ENCODE results near the gene SRMS. TPM values are rescaled to one million over a fixed set of nuclear protein-coding genes. Genes with fewer than 3 reads are reported as not detected.

The SRMS gene
- total and polyA plus RNA-seq, 2 donors (not counting 3 experiments of a cell fraction or from before 2014, with no cell fraction given): not detected

- no peaks in the 10 kb centered on the region for H4K20me1 ChIP-seq (replicated peaks; ENCODE audit: control insufficient read depth, extremely low read depth, insufficient read depth, low read length)
- DNase-seq (ENCODE audit: low read depth, low spot score) (peak; percentile 52), FAIRE-seq (peak; percentile 66)
- ChIA-PET POLR2A (interaction anchor here (0.6 to 1.4 kb wide), 8 partner anchors 9 to 400 kb away, joined by 3 to 10 read pairs (median 4); partner anchors contain the start of genes GMEB2 and UCKL1), CTCF (interaction anchor here (0.6 to 1.6 kb wide), 5 partner anchors 9 to 405 kb away, joined by 3 to 6 read pairs (median 5); no protein-coding TSS in a partner anchor)
- no peaks in the 10 kb centered on the region for H3K36me3 ChIP-seq (ENCODE audit: control insufficient read depth in 2 of 2, extremely low read depth in 1 of 2, insufficient read depth in 2 of 2, low read length in 2 of 2)
- H3K9me3 ChIP-seq (replicated peaks; ENCODE audit: control insufficient read depth, insufficient read depth, low read length): no peaks in the 10 kb centered on the region
- no peaks in the 10 kb centered on the region for H3K9me1 ChIP-seq (replicated peaks; ENCODE audit: control insufficient read depth, extremely low read depth, insufficient read depth, low read length)
- no peaks in the 10 kb centered on the region for H3K27me3 ChIP-seq (ENCODE audit: control insufficient read depth in 2 of 2, insufficient read depth in 2 of 2, low read length in 2 of 2)
- peak within 1 kb of the TSS; percentile 55 to 95 (median 87) for H3K4me3 ChIP-seq (replicated peaks in 1 of 3; ENCODE audit: insufficient read depth in 1 of 3, low read depth in 1 of 3, low read length in 3 of 3)
- peak within 1 kb of the TSS; percentile 90 for H3K9ac ChIP-seq (replicated peaks; ENCODE audit: extremely low read depth, insufficient read depth, low read length)
- peaks cover 10% of the 10 kb centered on the region for H3K4me1 ChIP-seq (ENCODE audit: control insufficient read depth, extremely low read depth, insufficient read depth, low read length)
- TF ChIP-seq MYC (IDR thresholded peaks at IDR 0.05; ENCODE audit: low read depth, low read length) (no peak), CTCF (IDR thresholded peaks at IDR 0.05; ENCODE audit: extremely low read depth in 1 of 2, insufficient read depth in 1 of 2, low read depth in 1 of 2, low read length in 2 of 2) (no peak), MAX (IDR thresholded peaks at IDR 0.05; ENCODE audit: insufficient read depth, insufficient read length) (no peak), FOS (IDR thresholded peaks at IDR 0.05; ENCODE audit: borderline replicate concordance, insufficient read depth, low read length) (no peak), POLR2AphosphoS5 (IDR thresholded peaks at IDR 0.05; ENCODE audit: insufficient read depth, low read depth, low read length) (peak; percentile 50), GATA2 (IDR thresholded peaks at IDR 0.05; ENCODE audit: insufficient read depth, insufficient read length, low read depth, low read length) (no peak), JUN (IDR thresholded peaks at IDR 0.05; ENCODE audit: borderline replicate concordance, insufficient read depth, insufficient read length, low read depth) (no peak), EZH2 (IDR thresholded peaks at IDR 0.05; ENCODE audit: borderline replicate concordance, low read depth, low read length, severe bottlenecking) (no peak), POLR2A (IDR thresholded peaks at IDR 0.05; ENCODE audit: low read depth, low read length) (peak; percentile 53)
- dilution Hi-C loops (cut with MboI; ENCODE audit: extremely low pct_ligation_motif_present, low sequenced_read_pairs) (no loop called here), intact Hi-C loops (cut with micrococcal nuclease) (loop anchor here (5.0 kb wide), 1 partner anchor 53 kb away; the partner anchor contains the start of gene GMEB2)
- H3K27ac ChIP-seq (ENCODE audit: insufficient read depth, low read depth, low read length): peak within 1 kb of the TSS; percentile 72
- H2AFZ ChIP-seq (ENCODE audit: low read depth, low read length): peak within 1 kb of the TSS; percentile 97
- peaks cover 5% of the 10 kb centered on the region for H3K79me2 ChIP-seq (ENCODE audit: control insufficient read depth, insufficient read depth, low read length)
- H3K4me2 ChIP-seq (ENCODE audit: insufficient read depth, low read length): peak within 1 kb of the TSS; percentile 93
- no TSS peak for BruUV-seq (replicated peaks)
These were observed 26.7 kb upstream of the SRMS start, which contains the start of gene HELZ2 for GRCh38 chr20:63574156-63574828. HELZ2 (minus strand) TSS chr20:63574239; CDS start chr20:63572385, 1,854 bp downstream.

Data from endothelial cell of umbilical vein (primary cell).